ENCODE data around the gene RPTOR. TPM values are rescaled to one million over a fixed set of nuclear protein-coding genes. Genes with fewer than 3 reads are reported as not detected.

RPTOR gene
- total and polyA plus RNA-seq, 4 donors = 12.4 to 46.1 (median 29.7) TPM

DNA sequence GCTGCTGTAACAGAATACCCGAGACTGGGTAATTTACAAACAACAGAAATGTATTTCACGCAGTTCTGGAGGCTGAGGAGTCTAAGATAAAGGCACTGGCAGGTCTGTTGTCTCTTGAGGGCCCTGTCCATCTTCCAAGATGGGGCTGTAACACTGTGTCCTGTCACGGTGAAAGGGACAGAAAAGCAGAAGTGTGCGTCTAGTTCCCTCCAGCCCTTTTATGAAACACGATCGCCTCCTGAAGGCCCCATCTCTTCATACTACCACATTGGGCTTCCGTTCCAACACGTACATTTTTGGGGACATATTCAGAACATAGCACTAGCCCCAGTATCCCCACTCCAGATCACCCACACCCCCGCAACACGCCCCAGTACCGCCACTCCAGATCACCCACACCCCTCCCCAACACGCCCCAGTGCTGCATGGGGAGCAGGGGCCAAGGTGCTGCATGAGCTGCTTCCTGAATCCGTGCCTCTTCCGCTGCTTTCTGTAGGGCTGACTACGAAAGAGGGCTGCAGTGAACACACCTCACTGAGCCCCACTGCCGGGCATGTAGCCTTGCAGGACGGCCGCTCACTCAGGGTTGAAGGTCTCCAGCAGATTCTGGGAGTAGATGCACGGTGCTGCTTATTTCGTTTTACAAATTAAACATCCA lies 91.9 kb downstream of the RPTOR start:
- no peak overlapping the region for H3K4me3 ChIP-seq
- no peak overlapping the region for H3K27ac ChIP-seq (ENCODE audit: low read depth in 1 of 2, low read length in 1 of 2)
- H3K4me1 ChIP-seq (ENCODE audit: control insufficient read depth in 5 of 5, insufficient read depth in 5 of 5, low read length in 5 of 5) = peaks cover 0 to 26% (median 0%) of the 10 kb centered on the region in 5 donors
- TF ChIP-seq, protein P1, sequence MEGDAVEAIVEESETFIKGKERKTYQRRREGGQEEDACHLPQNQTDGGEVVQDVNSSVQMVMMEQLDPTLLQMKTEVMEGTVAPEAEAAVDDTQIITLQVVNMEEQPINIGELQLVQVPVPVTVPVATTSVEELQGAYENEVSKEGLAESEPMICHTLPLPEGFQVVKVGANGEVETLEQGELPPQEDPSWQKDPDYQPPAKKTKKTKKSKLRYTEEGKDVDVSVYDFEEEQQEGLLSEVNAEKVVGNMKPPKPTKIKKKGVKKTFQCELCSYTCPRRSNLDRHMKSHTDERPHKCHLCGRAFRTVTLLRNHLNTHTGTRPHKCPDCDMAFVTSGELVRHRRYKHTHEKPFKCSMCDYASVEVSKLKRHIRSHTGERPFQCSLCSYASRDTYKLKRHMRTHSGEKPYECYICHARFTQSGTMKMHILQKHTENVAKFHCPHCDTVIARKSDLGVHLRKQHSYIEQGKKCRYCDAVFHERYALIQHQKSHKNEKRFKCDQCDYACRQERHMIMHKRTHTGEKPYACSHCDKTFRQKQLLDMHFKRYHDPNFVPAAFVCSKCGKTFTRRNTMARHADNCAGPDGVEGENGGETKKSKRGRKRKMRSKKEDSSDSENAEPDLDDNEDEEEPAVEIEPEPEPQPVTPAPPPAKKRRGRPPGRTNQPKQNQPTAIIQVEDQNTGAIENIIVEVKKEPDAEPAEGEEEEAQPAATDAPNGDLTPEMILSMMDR (IDR thresholded peaks at IDR 0.05; ENCODE audit: control extremely low read depth, extremely low read depth) = no peak
- no peak for ATAC-seq (ENCODE audit: insufficient read depth, low FRiP score)
- no peak for DNase-seq
- 93 to 95% methylated on average over 20 of the region's 20 CpGs for WGBS, 2 donors
- peaks cover 0 to 6% (median 0%) of the 10 kb centered on the region in 4 donors for H3K9me3 ChIP-seq (ENCODE audit: control insufficient read depth in 4 of 4, insufficient read depth in 3 of 4, low read length in 3 of 4)
- no peaks in the 10 kb centered on the region for H3K27me3 ChIP-seq (ENCODE audit: control insufficient read depth in 3 of 3, insufficient read depth in 3 of 3, low read length in 2 of 3)
- H3K36me3 ChIP-seq (ENCODE audit: control insufficient read depth in 4 of 4, insufficient read depth in 4 of 4, low read length in 4 of 4) = peaks cover 0 to 8% (median 0%) of the 10 kb centered on the region in 4 donors
- H3K9ac ChIP-seq (ENCODE audit: insufficient read depth in 1 of 2, low read length in 2 of 2) = no peak overlapping the region

DNA sequence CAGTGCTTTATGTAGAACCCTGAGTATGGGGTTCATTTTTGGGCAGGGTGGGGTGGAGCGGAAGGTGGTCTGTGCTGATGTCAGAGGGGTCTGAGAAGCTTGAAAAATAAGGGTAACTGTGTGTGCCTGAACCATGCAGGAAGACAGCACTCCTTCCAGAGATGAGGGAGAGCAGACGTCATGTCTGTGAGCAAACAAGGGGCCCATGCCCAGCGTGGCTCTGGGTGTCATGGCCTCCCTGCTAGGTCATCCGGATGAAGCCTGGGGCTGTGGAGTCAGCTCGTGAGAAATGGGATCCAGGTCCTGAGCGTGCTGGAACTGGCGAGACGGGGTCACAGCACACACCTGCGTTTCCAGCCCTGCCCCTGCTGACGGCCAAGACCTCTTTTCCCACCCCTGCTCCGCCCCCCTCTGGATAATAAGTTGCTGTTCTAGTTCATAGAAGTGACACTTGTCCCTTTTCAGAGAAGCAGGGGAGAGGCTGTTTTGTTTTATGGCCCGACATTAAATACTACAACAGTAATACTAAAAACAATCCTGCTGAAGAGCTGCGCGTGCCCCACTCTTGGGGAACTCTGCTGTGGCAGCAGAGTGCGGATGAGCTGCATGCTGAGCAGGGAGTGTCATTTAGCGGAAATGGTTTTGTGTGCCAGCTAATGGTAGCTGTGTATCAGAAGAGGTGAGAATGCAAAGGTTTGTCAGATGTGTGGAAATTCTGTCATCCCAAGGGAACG lies 92.6 kb downstream of the RPTOR start:
- 78 to 87% methylated on average over 17 of the region's 17 CpGs for WGBS, 2 donors
- Histone ChIP-seq H3K27ac (ENCODE audit: low read depth in 1 of 2, low read length in 1 of 2) (no peak overlapping the region), H3K4me1 (ENCODE audit: control insufficient read depth in 5 of 5, insufficient read depth in 5 of 5, low read length in 5 of 5) (peaks cover 0 to 22% (median 0%) of the 10 kb centered on the region in 5 donors), H3K36me3 (ENCODE audit: control insufficient read depth in 4 of 4, insufficient read depth in 4 of 4, low read length in 4 of 4) (peaks cover 0 to 8% (median 0%) of the 10 kb centered on the region in 4 donors), H3K9ac (ENCODE audit: insufficient read depth in 1 of 2, low read length in 2 of 2) (no peak overlapping the region), H3K9me3 (ENCODE audit: control insufficient read depth in 4 of 4, insufficient read depth in 3 of 4, low read length in 3 of 4) (peaks cover 0 to 6% (median 0%) of the 10 kb centered on the region in 4 donors), H3K4me3 (no peak overlapping the region), H3K27me3 (ENCODE audit: control insufficient read depth in 3 of 3, insufficient read depth in 3 of 3, low read length in 2 of 3) (no peaks in the 10 kb centered on the region)
- ATAC-seq (ENCODE audit: insufficient read depth, low FRiP score) = no peak
- TF ChIP-seq, protein P1 (IDR thresholded peaks at IDR 0.05; ENCODE audit: control extremely low read depth, extremely low read depth) = no peak
- peak in 2 of 3 donors; percentile 5 to 22 for DNase-seq

DNA sequence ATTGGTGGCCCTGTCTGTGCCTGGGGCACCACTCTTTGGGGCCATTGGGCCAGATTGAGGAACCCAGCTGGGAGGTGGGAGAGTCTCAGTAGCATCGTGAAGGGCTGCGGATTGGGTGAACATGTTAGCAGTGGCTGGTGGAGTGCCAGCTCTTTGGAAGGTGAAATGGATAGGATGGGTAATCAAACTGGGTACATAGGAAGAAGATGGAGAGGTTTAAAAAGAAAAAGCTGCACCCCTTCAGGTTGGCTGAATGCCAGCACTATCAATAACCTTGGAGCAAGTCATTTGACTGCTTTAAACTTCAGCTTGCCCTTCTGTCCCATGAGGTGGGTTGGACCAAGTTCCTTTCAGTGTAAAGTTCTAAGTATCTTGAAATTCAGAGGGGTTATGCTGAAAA lies 95.0 kb downstream of the RPTOR start:
- Histone ChIP-seq H3K27ac (ENCODE audit: low read depth in 1 of 2, low read length in 1 of 2) (no peak overlapping the region), H3K27me3 (ENCODE audit: control insufficient read depth in 3 of 3, insufficient read depth in 3 of 3, low read length in 2 of 3) (no peaks in the 10 kb centered on the region), H3K4me1 (ENCODE audit: control insufficient read depth in 5 of 5, insufficient read depth in 5 of 5, low read length in 5 of 5) (peaks cover 0 to 21% (median 0%) of the 10 kb centered on the region in 5 donors), H3K9me3 (ENCODE audit: control insufficient read depth in 4 of 4, insufficient read depth in 3 of 4, low read length in 3 of 4) (peaks cover 0 to 4% (median 0%) of the 10 kb centered on the region in 4 donors), H3K9ac (ENCODE audit: insufficient read depth in 1 of 2, low read length in 2 of 2) (no peak overlapping the region), H3K4me3 (no peak overlapping the region), H3K36me3 (ENCODE audit: control insufficient read depth in 4 of 4, insufficient read depth in 4 of 4, low read length in 4 of 4) (peaks cover 0 to 5% (median 1%) of the 10 kb centered on the region in 4 donors)
- 93 to 97% methylated on average over 2 of the region's 2 CpGs for WGBS, 2 donors
- TF ChIP-seq, protein P1 (IDR thresholded peaks at IDR 0.05; ENCODE audit: control extremely low read depth, extremely low read depth) = no peak
- DNase-seq = no peak
- ATAC-seq (ENCODE audit: insufficient read depth, low FRiP score) = no peak

Data from lung (tissue), 12 donors.